PC-3 (cell line): ENCODE results near the gene MACROD2.

Experiments used
- EZH2phosphoT487 ChIP-seq: fragments of 300-600 bp; sonication (generic); IDR thresholded peaks from 2 replicates; pipeline ENCODE4 v1.6.1; 2018; ENCODE audit warnings: mild to moderate bottlenecking, antibody characterized with exemption, low read length, borderline replicate concordance
- TF ChIP-seq, protein P1 (sequence below): fragments of 300-600 bp; sonication (generic); conservative IDR thresholded peaks from 2 replicates; pipeline ENCODE4 v1.5.1; 2017; ENCODE audit warnings: antibody characterized with exemption, low read depth, mild to moderate bottlenecking, low read length

- TF ChIP-seq, protein P1, sequence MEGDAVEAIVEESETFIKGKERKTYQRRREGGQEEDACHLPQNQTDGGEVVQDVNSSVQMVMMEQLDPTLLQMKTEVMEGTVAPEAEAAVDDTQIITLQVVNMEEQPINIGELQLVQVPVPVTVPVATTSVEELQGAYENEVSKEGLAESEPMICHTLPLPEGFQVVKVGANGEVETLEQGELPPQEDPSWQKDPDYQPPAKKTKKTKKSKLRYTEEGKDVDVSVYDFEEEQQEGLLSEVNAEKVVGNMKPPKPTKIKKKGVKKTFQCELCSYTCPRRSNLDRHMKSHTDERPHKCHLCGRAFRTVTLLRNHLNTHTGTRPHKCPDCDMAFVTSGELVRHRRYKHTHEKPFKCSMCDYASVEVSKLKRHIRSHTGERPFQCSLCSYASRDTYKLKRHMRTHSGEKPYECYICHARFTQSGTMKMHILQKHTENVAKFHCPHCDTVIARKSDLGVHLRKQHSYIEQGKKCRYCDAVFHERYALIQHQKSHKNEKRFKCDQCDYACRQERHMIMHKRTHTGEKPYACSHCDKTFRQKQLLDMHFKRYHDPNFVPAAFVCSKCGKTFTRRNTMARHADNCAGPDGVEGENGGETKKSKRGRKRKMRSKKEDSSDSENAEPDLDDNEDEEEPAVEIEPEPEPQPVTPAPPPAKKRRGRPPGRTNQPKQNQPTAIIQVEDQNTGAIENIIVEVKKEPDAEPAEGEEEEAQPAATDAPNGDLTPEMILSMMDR = no peak
- no peak for TF ChIP-seq EZH2phosphoT487
Measured at GRCh38 chr20:14489544-14489943, 494.2 kb downstream of the MACROD2 start.
